22Rv1 (cell line): ENCODE data around the gene RPRD2.

ENCODE experiments used
- ZFX ChIP-seq: fragments of 450-650 bp; IDR thresholded peaks from 2 replicates; pipeline ENCODE4 v1.6.1; 2017; ENCODE audit warnings: antibody characterized with exemption, borderline replicate concordance
- TF ChIP-seq, protein P1 (sequence below): fragments of 450-650 bp; IDR thresholded peaks from 2 replicates; pipeline ENCODE4 v1.5.1; 2017; ENCODE audit warnings: mild to moderate bottlenecking

DNA sequence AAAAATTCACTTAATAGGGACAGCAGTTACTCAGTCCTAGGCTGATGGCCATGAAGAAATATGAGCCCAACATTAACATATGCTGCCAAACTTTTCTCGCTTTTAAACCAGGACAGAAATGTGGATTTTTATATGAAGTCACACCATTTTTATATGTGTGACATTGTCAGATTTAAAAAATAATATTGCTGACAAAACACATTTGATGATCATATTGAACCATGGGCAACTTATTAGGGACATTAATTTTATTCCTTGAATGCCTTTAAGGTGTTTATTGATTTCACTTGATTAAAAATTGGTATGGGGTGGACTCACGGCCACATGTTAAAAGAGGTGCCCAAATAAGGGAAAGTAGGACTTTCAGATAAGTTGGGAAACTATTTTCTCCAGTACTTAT is 58.6 kb downstream of the RPRD2 start:
- TF ChIP-seq, protein P1, sequence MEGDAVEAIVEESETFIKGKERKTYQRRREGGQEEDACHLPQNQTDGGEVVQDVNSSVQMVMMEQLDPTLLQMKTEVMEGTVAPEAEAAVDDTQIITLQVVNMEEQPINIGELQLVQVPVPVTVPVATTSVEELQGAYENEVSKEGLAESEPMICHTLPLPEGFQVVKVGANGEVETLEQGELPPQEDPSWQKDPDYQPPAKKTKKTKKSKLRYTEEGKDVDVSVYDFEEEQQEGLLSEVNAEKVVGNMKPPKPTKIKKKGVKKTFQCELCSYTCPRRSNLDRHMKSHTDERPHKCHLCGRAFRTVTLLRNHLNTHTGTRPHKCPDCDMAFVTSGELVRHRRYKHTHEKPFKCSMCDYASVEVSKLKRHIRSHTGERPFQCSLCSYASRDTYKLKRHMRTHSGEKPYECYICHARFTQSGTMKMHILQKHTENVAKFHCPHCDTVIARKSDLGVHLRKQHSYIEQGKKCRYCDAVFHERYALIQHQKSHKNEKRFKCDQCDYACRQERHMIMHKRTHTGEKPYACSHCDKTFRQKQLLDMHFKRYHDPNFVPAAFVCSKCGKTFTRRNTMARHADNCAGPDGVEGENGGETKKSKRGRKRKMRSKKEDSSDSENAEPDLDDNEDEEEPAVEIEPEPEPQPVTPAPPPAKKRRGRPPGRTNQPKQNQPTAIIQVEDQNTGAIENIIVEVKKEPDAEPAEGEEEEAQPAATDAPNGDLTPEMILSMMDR, result no peak
- no peak for TF ChIP-seq ZFX
